GM18519 (cell line): ENCODE results near the gene OR1M1.
"Not testable (repeated sequence)": the region's sequence is repeated elsewhere in the genome, so short reads cannot be mapped to it uniquely, and the experiment has no call there.

Experiments used
- ATAC-seq: cut with Tn5 transposase; IDR thresholded peaks from one replicate; pipeline ENCODE4 v1.9.1; 2021; ENCODE audit warnings: mild to moderate bottlenecking, moderate library complexity; ENCODE audit not compliant: unreplicated experiment, low FRiP score

The OR1M1 gene

GRCh38 chr19:9086761-9087160 lies at the start of gene OR1M1:
Gene OR1M1, plus strand, starts transcription at chr19:9087061. Its CDS starts 6,184 bp downstream, at chr19:9093245.
- ATAC-seq, result no peak

GRCh38 chr19:9037400-9038062 lies 49.3 kb upstream of the OR1M1 start:
- no peak for ATAC-seq

- ATAC-seq, result no peak
Observed at GRCh38 chr19:9039728-9040127, 47.1 kb upstream of the OR1M1 start.

- ATAC-seq, result no peak
Observed at GRCh38 chr19:9040131-9040530, 46.7 kb upstream of the OR1M1 start.

- no peak for ATAC-seq
Observed at GRCh38 chr19:9041023-9041422, 45.8 kb upstream of the OR1M1 start.

- no peak for ATAC-seq
Observed at GRCh38 chr19:9043524-9043923, 43.3 kb upstream of the OR1M1 start.

- no peak for ATAC-seq
Observed at GRCh38 chr19:9044449-9044848, 42.4 kb upstream of the OR1M1 start.

- no peak for ATAC-seq
Observed at GRCh38 chr19:9046694-9047093, 40.2 kb upstream of the OR1M1 start.

GRCh38 chr19:9052894-9053293 lies 34.0 kb upstream of the OR1M1 start:
- no peak for ATAC-seq

GRCh38 chr19:9053674-9054073 lies 33.2 kb upstream of the OR1M1 start:
- ATAC-seq, result not testable (repeated sequence)

GRCh38 chr19:9054207-9054606 lies 32.7 kb upstream of the OR1M1 start:
- ATAC-seq, result no peak

- ATAC-seq, result no peak
Observed at GRCh38 chr19:9054765-9055164, 32.1 kb upstream of the OR1M1 start.

- not testable (repeated sequence) for ATAC-seq
Observed at GRCh38 chr19:9056131-9056530, 30.7 kb upstream of the OR1M1 start.

GRCh38 chr19:9057505-9058258 lies 29.2 kb upstream of the OR1M1 start:
- ATAC-seq, result no peak

- ATAC-seq, result no peak
Observed at GRCh38 chr19:9058905-9059667, 27.8 kb upstream of the OR1M1 start.

GRCh38 chr19:9060564-9061340 lies 26.1 kb upstream of the OR1M1 start:
- ATAC-seq, result no peak

- ATAC-seq, result no peak
Observed at GRCh38 chr19:9061879-9062278, 25.0 kb upstream of the OR1M1 start.

GRCh38 chr19:9065457-9066014 lies 21.3 kb upstream of the OR1M1 start:
- ATAC-seq, result no peak

GRCh38 chr19:9070066-9070465 lies 16.8 kb upstream of the OR1M1 start:
- no peak for ATAC-seq

- ATAC-seq, result not testable (repeated sequence)
Observed at GRCh38 chr19:9071720-9072119, 15.1 kb upstream of the OR1M1 start.
